HG02763 (cell line): Measurements from ENCODE around the gene CLDN2.
A peak's percentile ranks its signal among the peaks of the same experiment; 100 is the strongest.
"Not testable (repeated sequence)": the region's sequence is repeated elsewhere in the genome, so short reads cannot be mapped to it uniquely, and the experiment has no call there.

Source experiments
- ATAC-seq: cut with Tn5 transposase; IDR thresholded peaks from one replicate; pipeline ENCODE4 v1.9.1; 2021; ENCODE audit warnings: mild to moderate bottlenecking, moderate library complexity; ENCODE audit not compliant: unreplicated experiment

CLDN2 gene, protein sequence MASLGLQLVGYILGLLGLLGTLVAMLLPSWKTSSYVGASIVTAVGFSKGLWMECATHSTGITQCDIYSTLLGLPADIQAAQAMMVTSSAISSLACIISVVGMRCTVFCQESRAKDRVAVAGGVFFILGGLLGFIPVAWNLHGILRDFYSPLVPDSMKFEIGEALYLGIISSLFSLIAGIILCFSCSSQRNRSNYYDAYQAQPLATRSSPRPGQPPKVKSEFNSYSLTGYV

GRCh38 chrX:106919932-106920452 lies at the start of gene CLDN2:
TSS of gene CLDN2 (plus strand) at chrX:106920402. CDS start at chrX:106928229, 7,827 bp downstream.
- no peak for ATAC-seq

GRCh38 chrX:106872796-106873195 lies 47.4 kb upstream of the CLDN2 start:
- not testable (repeated sequence) for ATAC-seq

DNA sequence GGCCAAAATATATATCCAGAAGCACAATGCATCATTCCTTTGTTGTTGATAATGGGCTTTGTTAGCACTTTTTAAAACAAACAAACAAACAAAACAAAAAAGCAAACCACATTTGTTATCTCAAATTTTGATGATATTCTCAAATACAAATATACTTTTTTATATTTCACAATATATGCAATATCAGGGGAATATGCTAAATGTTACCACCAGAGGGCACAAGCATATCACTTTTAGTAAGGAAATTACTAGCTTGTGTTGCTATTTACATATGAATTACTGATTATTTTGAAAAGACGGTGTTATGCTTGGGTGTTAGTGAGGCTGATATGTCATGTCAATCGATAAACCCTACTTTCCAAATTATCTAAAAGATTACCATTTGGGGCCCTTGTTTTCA lies 46.1 kb upstream of the CLDN2 start:
- no peak for ATAC-seq

DNA sequence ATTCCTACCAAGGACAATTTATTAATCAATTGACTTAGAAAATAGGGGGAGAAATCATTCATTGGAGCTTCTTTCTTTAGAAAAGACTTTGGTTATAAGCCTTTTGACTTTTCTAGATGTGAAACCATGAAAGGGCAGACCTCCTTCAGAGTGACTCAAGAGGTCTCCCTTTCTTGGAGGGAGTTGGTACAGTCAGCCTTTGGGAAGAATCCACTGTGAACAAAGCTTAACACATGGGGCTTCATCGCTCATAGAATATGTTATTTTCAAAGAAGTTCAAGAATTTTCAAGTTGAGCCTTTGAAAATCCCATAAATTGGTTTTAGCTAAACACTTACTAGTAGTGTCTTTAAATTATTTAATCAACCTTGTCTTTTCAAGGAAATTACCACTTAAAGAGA lies 45.1 kb upstream of the CLDN2 start:
- ATAC-seq, result no peak

GRCh38 chrX:106889468-106889867 lies 30.7 kb upstream of the CLDN2 start:
- ATAC-seq, result no peak

- ATAC-seq, result no peak
Observed at GRCh38 chrX:106891762-106892460, 28.3 kb upstream of the CLDN2 start.

GRCh38 chrX:106894392-106894909 lies 25.8 kb upstream of the CLDN2 start:
- no peak for ATAC-seq

GRCh38 chrX:106894978-106895452 lies 25.2 kb upstream of the CLDN2 start:
- ATAC-seq, result no peak

- ATAC-seq, result no peak
Observed at GRCh38 chrX:106897259-106897658, 22.9 kb upstream of the CLDN2 start.

GRCh38 chrX:106898462-106898861 lies 21.7 kb upstream of the CLDN2 start:
- peak; percentile 77 for ATAC-seq

DNA sequence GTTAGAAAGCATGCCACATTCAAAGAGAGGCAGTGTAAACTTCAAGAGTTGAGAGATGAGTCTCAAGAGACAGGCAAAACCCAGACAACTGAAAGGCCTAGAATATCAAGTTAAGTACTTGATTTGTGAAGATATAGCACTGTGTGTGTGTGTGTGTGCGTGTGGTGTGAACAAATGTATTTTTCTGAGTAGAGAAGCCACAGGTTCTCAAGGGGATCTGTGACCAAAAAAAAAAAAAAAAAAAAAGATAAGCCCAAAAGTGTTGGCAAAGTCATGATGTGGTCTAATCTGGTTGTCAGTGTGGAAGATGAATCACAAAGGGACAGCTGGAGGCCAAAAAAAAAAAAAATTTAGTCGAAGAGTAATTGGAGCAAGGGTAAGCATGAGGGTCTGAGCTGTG lies 20.9 kb upstream of the CLDN2 start:
- ATAC-seq, result no peak

DNA sequence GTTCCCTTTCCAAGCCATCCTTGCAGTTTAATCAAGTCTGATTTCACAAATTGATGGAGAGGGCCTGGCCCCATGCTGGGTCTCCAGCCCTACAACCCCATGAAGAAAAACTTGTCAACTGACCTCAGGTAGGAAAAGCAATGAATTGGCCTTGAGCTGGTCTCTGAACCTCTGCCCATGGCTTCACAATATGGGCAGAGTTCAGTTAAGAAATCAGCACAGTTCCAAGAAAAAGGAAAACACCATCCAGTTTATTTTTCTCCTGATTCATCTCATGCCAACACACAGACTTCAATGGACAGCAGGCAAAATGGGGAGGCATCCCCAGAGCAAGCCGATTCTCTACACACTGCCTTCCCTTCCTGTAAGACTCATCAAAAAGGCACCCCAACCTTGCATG lies 20.4 kb upstream of the CLDN2 start:
- ATAC-seq, result no peak

GRCh38 chrX:106901341-106901740 lies 18.9 kb upstream of the CLDN2 start:
- no peak for ATAC-seq

DNA sequence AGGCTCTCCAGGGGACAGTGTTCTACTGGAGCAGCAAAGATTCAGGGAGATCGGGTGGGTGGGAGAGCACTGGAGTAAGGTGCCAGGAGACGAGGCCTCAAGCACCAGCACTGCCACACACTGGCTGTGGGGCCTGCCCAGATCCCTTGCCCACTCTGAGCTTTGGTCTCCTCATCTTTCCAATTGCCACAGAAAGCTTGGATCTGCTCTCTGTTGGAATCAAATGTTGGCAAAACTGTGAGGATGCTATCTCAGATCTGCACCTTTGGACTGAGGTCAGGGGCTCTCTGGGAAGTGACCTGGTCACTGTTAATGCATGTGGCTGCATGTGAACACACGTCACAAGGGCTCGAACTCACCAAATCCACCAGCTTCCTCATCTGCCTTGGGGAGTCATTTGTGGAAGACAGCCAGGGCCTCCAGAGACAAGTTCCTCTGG lies 18.4 kb upstream of the CLDN2 start:
- no peak for ATAC-seq

DNA sequence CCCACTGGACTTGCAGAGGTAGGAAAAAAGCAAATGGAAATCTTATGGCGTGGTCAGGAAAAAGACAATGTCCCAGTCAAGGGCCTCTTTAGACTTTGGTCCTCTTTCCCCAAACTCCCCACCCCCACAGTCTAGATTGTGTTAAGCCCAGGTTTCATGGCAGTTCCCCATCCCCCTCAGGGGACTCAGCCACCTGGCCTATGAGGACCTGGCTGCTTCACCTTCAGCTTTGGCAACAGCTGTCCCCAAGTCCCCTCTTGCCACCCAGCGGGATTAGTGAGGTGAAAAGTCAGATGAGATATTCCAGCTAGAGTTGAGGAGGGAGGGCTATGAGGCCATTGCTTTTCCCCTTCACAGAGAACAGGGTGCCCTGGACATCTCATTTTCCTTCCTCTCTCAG lies 17.5 kb upstream of the CLDN2 start:
- ATAC-seq, result no peak

DNA sequence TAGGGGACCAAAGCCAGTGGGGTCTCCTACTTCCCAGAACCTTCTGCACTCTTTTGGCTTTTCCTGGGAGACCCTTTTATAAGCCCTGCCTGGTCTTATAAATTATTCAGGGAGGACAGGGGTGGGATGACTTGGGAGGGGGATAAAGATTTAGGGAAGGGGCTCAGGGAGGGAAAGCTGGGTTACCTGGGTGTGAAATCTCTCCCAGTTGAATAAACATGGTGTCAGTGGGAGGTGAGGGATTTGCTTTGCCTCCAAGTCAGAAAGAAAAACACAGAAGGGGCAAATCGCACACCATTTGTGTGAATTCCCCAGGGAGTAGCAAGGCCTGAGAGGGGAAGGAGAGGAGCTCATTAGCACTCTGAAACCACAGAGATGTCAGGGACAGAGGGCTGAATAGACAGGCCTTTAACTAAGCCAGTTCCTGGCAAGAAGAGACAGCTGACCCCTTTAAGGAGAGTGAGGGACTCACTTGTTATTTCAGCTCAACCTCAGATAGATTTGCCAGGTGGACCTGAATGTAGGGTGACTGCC lies 16.8 kb upstream of the CLDN2 start, which contains the start of gene RIPPLY1:
TSS of gene RIPPLY1 (minus strand) at position 51 of the 534 bp plus-strand sequence. CDS start 54 bp downstream, outside the sequence.
- ATAC-seq, result no peak

DNA sequence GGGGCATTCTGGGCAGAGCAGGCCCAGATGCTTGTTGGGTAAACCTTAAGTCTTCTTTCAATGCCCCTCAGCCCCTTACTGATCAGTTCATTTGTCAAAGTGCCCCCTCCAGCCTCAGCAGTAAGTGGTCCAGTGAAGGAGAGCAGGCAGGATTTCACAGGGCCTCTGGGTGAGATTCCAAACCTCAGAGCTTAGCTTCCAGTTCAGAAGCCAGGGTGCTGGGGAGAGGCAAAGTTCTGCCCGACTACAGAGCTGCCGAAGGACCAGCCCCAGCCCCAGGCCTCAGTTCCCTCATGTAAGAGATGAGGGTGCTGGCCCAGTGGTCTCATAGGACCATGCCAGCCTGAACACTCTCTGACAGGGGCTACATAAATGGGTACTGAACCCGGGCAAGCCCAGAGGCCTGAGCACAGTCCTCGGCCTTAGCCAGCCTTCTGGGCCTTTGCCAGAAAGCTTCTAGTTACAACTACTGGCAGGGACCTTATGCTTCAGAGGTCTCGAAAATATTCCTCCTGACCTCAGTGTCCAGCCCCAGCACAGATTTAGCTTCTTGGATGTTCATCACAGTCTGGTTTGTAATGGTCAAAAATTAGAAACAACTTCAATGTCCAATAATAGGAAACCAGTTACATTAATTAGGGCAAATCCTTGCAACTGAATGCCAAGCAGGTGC lies 16.2 kb upstream of the CLDN2 start:
- no peak for ATAC-seq

DNA sequence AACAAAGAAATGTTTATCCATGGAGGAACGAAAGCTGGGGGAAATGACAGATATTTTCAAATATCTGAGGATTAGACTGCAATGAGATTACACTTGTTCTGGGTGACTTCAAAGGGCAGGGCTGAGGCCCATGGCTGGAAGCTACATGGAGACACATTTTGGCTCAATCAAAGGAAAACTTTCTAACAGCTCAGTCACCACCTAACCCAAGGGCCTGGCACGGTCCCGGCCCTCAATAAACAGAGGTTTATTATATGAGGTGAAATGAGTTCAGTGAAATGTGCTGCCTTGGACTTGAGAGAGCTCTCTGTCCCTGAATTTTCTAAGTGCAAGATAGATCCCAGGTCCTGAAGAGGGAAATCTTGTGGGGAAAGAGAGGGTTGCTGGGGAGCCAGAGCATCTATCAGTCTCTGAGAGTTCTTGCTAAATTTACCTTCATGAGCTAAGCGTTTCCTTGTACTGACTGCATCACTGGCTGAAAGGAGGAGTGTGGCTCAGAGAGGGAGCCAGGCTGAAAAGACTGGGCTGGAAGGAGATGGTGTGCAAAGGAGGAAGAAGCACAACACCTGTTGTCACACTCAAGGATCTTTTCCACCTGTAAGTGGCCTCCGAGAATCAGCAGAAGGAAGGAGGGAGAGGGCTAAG lies 15.0 kb upstream of the CLDN2 start:
- no peak for ATAC-seq

GRCh38 chrX:106906361-106906760 lies 13.8 kb upstream of the CLDN2 start:
- ATAC-seq, result no peak

GRCh38 chrX:106912864-106913263 lies 7.3 kb upstream of the CLDN2 start:
- ATAC-seq, result no peak
